Ammon's horn (tissue), 1 donor: ENCODE data around the gene MYH15.

Experiments used
- DNase-seq: peaks from one replicate; pipeline ENCODE4 v3.0.0-alpha.2; 2016; ENCODE audit warnings: low spot score

Gene MYH15

GRCh38 chr3:108472001-108472591 lies 38.3 kb downstream of the MYH15 start:
- peak; percentile 58 for DNase-seq

- no peak for DNase-seq
Measured at GRCh38 chr3:108471426-108471825, 39.0 kb downstream of the MYH15 start.

DNA sequence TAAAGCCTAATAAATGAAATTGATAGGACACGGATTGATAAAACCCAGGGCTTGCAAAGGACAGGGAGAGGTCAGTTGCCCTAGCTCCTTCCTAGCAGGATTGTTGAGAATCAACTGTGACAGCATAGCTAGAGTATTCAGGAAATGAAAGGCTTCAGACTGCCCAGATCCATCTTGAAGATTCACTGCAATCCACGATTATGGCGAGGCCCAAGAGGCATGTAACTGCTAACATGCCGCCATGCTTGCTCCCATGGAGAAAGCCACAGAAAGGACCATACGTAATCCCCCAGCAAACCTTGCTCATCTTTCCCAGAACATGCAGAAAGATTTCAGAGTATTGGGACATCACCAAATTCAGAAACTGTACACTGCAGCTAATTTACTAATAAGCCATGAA lies 41.3 kb downstream of the MYH15 start:
- no peak for DNase-seq

- no peak for DNase-seq
Measured at GRCh38 chr3:108468577-108468976, 41.8 kb downstream of the MYH15 start.

DNA sequence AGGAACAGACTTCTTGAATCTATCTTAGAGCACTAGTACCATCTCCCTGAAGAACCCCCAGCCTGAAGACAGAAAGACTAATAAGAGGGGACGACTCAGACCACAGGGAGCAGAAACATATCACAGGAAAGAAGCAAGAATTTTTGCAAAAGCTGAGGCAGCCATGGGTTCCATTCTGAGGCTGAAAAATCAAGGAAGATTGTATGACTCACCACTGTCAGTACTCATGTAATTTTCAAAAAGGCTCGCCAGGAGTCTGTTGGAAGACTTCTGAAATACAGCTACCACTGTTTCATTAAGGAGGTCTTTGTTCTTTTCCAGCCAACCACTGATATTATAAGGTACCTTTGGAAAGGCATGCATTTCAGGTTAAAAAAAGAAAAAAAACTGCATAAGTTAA lies 47.5 kb downstream of the MYH15 start:
- no peak for DNase-seq

DNA sequence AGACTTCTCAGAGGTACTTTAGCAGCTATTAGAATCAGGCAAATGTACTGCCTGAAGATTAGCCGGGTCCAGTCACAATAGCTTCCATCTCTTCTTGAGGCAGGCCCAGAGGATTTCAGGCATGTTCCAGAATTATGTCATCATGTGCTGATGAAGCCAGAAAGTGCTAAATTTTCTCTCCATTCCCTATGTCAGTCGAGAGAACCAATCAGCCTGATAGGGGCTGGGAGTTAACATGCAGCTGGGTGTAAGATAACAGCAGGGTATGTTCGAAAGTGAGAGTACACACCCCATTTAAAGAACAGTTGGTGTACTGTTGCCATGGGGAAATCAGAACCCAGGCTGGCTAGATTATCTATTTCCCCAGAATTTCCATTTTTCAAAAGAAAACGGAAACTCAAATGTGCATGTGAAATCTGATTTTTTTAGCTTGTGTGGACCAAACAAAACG lies 48.7 kb downstream of the MYH15 start:
- peak; percentile 58 for DNase-seq

GRCh38 chr3:108459225-108459624 lies 51.2 kb downstream of the MYH15 start:
- no peak for DNase-seq

- no peak for DNase-seq
Measured at GRCh38 chr3:108455212-108455705, 55.1 kb downstream of the MYH15 start.

DNA sequence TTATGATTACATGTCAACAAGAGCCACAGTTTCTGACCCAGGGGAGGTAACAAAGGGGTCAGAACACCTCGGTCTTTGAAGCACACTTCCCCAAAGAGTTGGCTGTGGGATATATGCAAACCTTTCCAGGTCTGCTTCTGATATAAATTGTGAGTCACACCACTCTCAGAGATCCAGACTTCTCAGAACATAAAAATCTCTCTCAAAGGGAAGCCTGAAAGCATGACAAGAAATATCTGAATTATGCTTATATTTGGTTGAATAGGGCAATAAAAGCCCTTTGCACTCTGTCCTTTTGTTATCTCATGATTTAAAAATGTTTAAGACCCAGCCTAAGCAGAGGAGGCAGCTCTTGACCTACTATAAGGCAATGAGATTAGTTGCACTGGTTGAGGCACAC lies 56.8 kb downstream of the MYH15 start:
- DNase-seq, result no peak

DNA sequence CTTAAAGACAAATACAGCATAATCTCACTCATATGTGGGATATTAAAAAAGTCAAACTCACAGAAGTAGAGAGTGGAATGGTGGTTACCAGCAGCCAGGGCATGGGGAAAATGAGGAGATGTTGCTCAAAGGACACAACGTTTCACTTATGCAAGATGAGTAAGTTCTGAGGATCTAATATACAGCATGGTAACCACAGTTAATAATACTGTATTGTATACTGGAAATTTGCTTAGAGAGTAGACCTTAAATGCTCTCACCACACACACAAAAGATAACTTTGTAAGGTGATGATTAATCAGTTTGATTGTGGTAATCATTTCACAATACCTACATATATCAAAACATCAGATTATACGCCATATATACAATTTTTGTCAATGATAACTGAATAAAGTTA lies 60.0 kb downstream of the MYH15 start:
- DNase-seq, result no peak

DNA sequence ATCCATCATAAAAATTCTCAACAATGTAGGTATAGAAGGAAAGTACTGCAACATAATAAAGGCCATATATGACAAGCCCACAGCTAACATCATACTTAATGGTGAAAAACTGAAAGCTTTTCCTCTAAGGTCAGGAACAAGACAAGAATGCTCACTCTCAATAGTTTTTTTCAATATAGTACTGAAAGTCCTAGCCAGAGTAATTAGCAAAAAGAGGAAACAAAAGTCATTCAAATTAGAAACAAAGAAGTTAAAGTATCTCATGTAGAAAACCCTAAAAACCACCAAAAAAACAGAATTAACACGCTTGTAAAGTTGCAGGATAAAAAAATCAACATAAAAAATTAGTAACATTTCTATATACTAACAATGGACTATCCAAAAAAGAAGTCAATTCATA lies 61.8 kb downstream of the MYH15 start:
- DNase-seq, result no peak

- DNase-seq, result no peak
Measured at GRCh38 chr3:108447096-108447847, 63.1 kb downstream of the MYH15 start.

GRCh38 chr3:108442281-108442680 lies 68.1 kb downstream of the MYH15 start:
- DNase-seq, result no peak

GRCh38 chr3:108441518-108441917 lies 68.9 kb downstream of the MYH15 start:
- DNase-seq, result no peak

GRCh38 chr3:108441071-108441507 lies 69.3 kb downstream of the MYH15 start:
- no peak for DNase-seq

GRCh38 chr3:108438542-108438941 lies 71.9 kb downstream of the MYH15 start:
- DNase-seq, result no peak

DNA sequence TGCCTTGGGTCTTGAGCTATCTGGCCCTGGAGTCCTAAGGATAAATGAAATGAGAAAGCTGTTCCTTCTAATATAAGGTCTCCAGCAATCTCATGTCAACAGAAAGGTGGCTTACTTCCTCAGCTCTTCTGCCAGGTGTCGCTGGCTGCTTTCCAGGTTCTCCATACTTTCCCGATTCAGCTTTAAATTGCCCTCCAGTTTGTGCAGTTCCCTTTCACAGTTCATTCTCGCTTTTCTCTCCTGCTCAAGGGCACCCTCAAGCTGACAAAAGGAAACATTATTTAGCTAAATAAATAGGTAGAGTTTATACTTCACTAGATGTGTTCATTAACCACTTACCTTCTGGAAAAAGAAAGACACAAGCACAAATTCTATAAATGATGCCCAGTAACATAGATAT lies 73.0 kb downstream of the MYH15 start:
- no peak for DNase-seq

GRCh38 chr3:108433928-108434327 lies 76.5 kb downstream of the MYH15 start:
- DNase-seq, result no peak

- no peak for DNase-seq
Measured at GRCh38 chr3:108432431-108432830, 78.0 kb downstream of the MYH15 start.

DNA sequence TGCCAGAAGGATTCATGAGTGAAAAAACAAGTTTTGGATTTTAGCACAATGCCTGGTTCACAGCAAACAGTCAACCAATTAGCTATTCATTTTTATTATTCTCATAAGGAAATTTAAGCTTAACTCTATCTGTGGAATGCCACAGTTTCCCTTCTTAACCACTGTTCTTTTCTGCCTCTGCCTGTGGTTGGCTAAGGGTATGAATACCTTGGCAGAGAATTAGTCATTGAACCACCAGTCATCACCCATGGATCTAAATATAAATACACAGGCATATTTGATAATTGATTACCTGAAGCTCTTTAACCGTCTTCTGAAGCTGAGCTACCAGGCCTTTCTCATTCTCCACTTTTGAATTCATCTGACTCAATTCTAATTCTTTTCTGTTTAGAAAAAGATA lies 79.9 kb downstream of the MYH15 start:
- no peak for DNase-seq

DNA sequence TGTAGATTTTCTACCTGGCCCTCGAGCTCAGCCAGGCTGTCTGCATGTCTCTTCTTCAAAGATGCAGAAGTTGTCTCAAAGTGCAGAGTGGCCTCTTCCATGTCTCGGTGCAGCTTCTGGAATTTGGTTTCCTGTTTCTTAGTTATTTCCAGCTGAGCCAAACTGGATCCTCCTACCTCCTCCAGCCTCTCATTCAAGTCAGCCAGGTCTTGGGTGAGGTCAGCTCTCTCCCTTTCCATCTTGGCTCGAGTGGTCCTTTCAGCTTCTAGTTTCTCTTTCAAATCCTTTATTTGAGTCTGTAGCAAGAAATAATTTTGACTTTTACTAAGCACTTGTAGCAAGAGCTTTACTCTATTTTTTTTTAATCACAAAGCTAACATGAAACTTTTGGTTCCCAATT lies 81.8 kb downstream of the MYH15 start:
- DNase-seq, result no peak

- no peak for DNase-seq
Measured at GRCh38 chr3:108420926-108421325, 89.5 kb downstream of the MYH15 start.

DNA sequence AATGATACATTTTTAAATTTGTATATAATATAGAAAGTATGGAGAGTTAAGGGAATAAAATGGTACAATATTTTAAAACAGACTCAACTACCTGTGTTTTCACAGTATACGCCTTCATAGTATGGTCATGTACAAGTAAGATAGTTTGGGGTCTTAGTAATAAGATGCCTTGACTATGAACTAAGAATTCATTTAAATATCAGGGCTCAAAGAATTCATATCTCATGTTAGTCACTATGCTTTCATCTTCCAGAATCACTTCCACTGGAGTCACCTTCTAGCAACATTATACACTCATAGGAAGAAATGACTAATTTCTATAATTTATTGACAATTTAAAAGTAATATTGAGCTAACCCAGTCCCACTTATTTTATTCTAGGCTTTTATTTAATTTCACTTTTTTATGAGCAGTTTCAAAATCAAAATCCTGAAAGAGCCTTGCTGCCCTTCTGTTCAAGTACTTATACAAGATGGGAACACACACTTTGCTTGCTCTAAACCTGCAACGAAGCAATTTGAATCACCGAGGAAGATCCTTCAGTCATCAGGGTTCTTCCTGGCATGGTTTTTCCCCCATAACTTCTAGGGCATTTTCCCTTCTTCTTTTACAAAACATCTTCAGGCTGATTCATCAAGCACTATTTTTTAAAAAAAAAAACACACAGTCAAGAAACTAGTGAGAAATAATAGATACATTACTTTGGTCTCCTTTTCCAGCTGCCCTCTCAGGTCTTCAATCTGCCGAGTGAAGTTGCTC lies 94.1 kb downstream of the MYH15 start:
- DNase-seq, result no peak
